ENCODE results near the gene BIRC3.

The BIRC3 gene

GRCh38 chr11:102378818-102379217, 61.5 kb downstream of the BIRC3 start:
- no peak for DNase-seq

- no peak for DNase-seq
Observed at GRCh38 chr11:102382384-102382783, 65.1 kb downstream of the BIRC3 start.

- DNase-seq, result no peak
Observed at GRCh38 chr11:102383839-102384238, 66.6 kb downstream of the BIRC3 start.

- DNase-seq, result no peak
Observed at GRCh38 chr11:102384419-102385079, 67.3 kb downstream of the BIRC3 start.

- no peak for DNase-seq
Observed at GRCh38 chr11:102385085-102386007, 68.1 kb downstream of the BIRC3 start.

GRCh38 chr11:102386136-102386734, 69.0 kb downstream of the BIRC3 start:
- DNase-seq, result no peak

GRCh38 chr11:102387043-102387781, 69.9 kb downstream of the BIRC3 start:
- DNase-seq, result no peak
